ENCODE results near the gene ANO2. TPM values are rescaled to one million over a fixed set of nuclear protein-coding genes. Genes with fewer than 3 reads are reported as not detected.

ANO2 gene
- total RNA-seq, 1 donor from 2014 or later = 2.2 TPM

GRCh38 chr12:5586201-5586600 lies 358.9 kb downstream of the ANO2 start:
- no peak for DNase-seq (ENCODE audit: low read depth)

DNA sequence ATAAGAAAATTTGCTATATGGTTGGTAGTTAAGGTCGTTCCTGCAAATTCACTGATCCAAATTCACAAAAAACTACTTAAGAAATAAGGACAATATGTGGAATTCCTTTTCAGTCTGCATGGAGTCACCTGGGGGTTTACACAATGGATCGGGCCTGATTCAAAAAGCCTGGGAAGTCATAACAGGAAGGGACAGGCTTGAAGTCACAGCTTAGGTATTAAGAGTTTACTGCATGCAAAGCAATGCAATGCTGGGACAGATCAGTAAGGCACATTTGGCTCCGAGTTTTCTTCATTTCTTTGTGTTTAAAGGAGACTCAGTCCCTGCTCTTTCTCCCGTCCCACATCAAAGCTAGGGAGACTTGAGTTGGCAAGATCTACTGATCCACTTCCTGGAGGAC lies 359.9 kb downstream of the ANO2 start:
- no peak for DNase-seq (ENCODE audit: low read depth)

DNA sequence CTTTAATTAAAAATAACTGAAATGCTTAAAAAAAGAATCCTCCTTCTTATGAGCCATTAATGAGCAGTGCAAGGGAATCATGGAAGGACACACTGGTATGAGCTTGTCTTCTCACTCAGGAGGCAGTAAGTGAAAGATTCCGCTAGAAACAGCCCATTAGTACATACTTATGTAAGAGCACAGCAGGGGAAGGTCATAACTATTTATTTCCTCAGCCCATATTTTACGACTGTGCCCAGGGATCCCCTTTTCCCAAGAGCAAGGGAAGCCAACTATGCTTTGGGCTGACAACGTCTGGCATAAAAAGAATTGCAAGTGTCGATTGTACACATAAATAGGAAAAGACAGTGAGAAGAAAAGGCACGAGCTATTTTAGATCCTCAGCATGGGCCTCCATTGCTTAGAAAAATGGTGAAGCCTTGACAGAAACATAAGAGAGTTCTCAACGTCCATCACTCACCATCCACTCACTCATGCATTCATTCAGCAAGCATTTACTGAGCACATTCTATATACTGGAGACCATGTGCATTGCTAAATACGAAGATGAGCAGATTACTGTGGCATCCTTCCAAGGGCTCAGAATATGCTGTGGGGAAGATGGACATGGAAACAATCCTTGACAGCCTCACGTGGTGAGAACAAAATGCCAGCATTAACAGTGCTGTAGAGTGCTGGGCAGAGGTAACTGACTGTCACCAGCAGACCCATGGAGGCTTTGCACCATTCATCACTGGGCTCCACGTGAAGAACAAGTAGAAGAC lies 360.5 kb downstream of the ANO2 start:
- DNase-seq (ENCODE audit: low read depth) = no peak

DNA sequence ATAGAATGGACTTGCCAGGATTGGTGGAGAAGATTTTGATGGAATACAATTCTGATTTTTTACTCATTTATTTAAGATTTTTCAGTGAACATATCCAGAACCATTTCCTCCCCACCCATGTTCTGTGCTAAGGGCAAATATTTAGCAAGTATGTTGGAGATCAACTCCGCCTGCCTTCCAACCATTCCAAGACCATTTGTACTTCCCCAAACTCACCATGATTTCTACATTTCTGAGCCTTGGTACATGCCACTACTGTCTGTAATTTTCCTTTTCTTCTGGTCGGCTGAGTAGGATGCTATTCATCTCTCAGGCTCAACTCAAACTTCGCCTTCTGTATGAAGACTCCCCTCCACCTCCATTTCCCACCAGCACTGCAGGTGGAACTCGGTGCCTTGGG lies 362.5 kb downstream of the ANO2 start:
- no peak for DNase-seq (ENCODE audit: low read depth)

DNA sequence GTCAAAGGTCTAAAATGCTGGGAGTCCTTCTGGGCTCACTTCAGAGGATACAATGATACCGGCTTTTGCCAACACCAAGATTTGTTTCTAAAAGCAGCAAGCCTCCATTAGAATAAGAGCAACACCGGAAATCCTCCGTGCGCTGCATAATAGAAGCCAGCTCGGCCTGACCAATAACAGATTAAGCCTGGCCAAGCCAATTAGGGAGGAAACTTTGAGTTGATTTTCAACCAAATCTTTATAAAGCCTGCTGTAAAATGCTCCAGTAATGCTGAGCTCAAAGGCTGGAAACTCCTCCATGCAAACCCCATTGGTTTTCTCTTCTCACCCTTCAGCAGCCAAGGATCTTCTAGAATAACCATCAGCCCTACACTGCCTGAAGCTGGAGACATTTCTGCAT lies 363.0 kb downstream of the ANO2 start:
- no peak for DNase-seq (ENCODE audit: low read depth)

GRCh38 chr12:5581616-5582015 lies 363.4 kb downstream of the ANO2 start:
- DNase-seq (ENCODE audit: low read depth) = no peak

GRCh38 chr12:5581019-5581418 lies 364.0 kb downstream of the ANO2 start:
- DNase-seq (ENCODE audit: low read depth) = no peak

DNA sequence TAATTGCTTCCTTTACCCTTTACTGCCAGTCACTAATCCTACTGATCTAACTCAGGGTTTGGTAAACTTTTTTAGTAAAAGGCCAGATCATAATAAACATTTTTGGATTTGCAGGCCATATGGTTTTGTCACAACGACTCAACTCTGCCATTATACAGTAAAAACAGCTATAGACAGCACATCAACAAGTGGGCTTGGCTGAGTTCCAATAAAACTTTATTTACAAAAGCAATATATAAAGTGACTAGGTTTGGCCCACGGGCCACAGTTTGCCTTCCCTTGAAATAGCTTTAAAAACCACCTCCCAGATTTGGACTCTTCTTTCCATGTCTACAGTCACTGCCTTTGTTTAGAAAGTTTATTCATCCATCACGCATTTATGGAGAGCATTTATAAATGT lies 366.3 kb downstream of the ANO2 start:
- no peak for DNase-seq (ENCODE audit: low read depth)

- DNase-seq (ENCODE audit: low read depth) = no peak
Measured at GRCh38 chr12:5577741-5578140, 367.3 kb downstream of the ANO2 start.

DNA sequence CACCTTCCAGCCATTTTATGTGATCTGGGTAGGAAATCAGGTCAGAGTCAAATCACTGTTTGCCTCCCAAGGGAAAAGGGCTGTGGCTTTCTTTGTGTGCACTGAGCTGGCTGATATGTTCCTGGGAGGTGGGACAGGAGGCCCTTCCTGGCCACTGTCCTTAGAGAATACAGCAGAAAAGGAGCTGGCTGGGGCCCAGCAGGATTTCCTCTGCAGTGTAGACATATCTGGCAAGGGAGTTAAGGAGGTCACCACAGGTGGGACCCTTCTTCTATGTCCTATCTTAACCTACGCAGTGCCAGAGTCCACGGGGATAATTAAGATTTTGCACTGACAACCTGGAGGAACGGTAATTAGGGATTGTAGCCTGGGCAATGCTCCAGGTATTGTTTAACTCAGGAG lies 367.8 kb downstream of the ANO2 start:
- no peak for DNase-seq (ENCODE audit: low read depth)

- no peak for DNase-seq (ENCODE audit: low read depth)
Measured at GRCh38 chr12:5575987-5576386, 369.1 kb downstream of the ANO2 start.

GRCh38 chr12:5575232-5575631 lies 369.8 kb downstream of the ANO2 start:
- DNase-seq (ENCODE audit: low read depth) = no peak

- DNase-seq (ENCODE audit: low read depth) = no peak
Measured at GRCh38 chr12:5573390-5573789, 371.7 kb downstream of the ANO2 start.

- no peak for DNase-seq (ENCODE audit: low read depth)
Measured at GRCh38 chr12:5571115-5571514, 373.9 kb downstream of the ANO2 start.

- DNase-seq (ENCODE audit: low read depth) = peak; percentile 7
Measured at GRCh38 chr12:5570416-5570815, 374.6 kb downstream of the ANO2 start.

GRCh38 chr12:5568325-5568981 lies 376.6 kb downstream of the ANO2 start:
- DNase-seq (ENCODE audit: low read depth) = no peak

GRCh38 chr12:5567016-5567725 lies 377.9 kb downstream of the ANO2 start:
- peak; percentile 72 for DNase-seq (ENCODE audit: low read depth)

DNA sequence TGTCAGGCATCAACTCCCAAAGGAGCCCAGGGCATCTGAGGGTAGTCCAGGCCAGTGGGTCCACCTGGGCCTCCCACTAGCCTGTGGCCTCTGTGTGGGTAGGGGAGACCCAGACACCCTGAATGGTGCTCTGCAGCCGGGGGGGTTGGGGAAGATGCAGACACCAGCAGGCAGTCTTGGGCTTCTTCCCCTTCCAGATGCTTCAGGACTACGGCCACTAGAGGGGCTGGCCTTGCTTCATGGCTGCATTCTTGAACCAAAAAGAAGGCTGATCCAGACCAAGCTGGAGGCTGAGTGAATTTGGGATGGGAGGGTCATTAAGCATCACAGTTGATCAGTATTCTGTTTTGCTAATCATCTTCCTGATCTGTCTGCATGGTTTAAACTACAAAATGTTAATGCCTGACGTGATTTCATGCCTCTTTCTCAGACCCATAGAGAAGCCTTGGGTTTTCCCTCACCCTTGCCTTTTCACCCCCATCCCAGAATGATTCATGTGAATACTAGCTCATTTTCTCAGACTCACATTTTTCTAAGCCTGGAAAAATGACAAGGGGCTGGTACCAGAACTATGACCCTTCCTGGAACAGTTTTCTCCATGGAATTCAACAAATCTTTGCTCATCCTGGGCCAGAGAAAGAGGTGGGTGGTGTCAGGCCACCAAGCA lies 379.0 kb downstream of the ANO2 start:
- peak; percentile 12 for DNase-seq (ENCODE audit: low read depth)

DNA sequence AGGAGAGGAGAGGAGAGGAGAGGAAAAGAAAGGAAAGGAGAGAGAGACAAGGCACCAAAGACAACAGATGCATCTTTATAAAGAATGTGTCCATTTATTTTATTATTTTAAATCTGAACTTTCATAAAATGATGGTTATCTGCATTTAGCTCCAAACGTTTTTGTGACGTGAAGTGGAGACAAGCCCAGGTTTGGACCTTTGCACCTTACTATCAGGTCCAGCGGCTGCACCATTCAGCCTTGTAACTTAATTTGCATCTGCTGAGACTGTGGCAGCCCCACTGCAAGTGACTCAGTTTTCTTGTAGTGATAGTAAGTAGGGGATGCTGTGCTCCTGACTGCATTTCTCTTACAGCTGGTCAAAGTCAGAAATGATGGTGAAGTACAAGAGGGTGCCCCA lies 382.5 kb downstream of the ANO2 start:
- no peak for DNase-seq (ENCODE audit: low read depth)

- DNase-seq (ENCODE audit: low read depth) = no peak
Measured at GRCh38 chr12:5561846-5562245, 383.2 kb downstream of the ANO2 start.

DNA sequence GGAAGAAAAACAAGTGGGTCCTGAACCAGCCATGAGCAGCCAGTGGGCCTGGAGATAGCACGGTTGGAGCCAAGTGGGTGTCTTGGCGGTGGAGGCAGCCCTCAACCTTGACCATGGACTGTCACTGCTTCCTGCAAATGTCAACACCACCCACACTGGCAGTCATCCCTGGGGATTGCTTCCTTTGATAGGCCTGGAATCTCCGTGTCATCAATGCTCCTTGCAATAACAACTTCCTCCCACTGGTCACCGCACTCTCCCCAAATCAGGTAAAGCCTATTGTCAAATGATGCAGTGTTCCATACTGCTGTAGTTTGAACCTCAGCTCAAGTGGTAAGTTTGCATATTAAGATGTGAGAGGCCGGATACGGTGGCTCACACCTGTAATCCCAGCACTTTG lies 384.0 kb downstream of the ANO2 start:
- DNase-seq (ENCODE audit: low read depth) = no peak

DNA sequence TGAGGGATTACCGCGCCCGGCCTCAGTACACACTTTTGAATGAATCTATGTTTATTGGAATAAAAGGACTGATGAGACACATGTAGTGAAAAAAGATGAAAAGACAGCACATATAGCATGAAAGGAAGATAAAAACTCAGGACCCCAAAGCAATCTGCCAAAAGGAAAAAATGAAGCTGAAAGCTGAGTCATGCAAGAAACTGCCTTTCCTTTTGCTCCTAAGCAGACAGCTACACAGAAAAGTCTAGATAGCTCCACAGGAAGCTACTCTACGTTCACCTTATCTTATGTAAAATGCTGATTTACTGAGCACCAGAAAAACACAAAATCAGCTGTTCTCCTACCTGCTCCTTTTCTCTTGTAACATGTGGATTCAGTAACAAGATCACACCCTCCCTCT lies 384.8 kb downstream of the ANO2 start:
- no peak for DNase-seq (ENCODE audit: low read depth)

Data from myocyte (in vitro differentiated cells).